Right atrium auricular region (tissue), 2 donors: Measurements from ENCODE around the gene CALM1. TPM values are rescaled to one million over a fixed set of nuclear protein-coding genes. Genes with fewer than 3 reads are reported as not detected.

ENCODE experiments used
- DNase-seq: peaks from one replicate; pipeline ENCODE4 v3.0.0-alpha.2; 2019; ENCODE audit warnings: low spot score
- H3K27ac ChIP-seq, 2 donors: fragments of 200-600 bp; sonication (generic); 1 replicate in 1 of 2; 2 replicates in 1 of 2; pipeline ENCODE4 v1.5.1; 2016 to 2019
- H3K27me3 ChIP-seq, 2 donors: fragments of 200-600 bp; sonication (generic); one replicate each; pipeline versions ENCODE4 v1.5.1 to v1.6.0; 2017 to 2019
- H3K36me3 ChIP-seq: fragments of 200-600 bp; sonication (generic); one replicate; pipeline ENCODE4 v1.5.1; 2016
- H3K4me1 ChIP-seq, 2 donors: fragments of 200-600 bp; sonication (generic); one replicate each; pipeline versions ENCODE4 v1.5.1 to v1.6.0; 2017 to 2019
- H3K4me3 ChIP-seq, 2 donors: fragments of 200-600 bp; sonication (generic); 1 replicate in 1 of 2; 2 replicates in 1 of 2; pipeline ENCODE4 v1.5.1; 2017 to 2019; ENCODE audit warnings: mild to moderate bottlenecking in 1 of 2, moderate library complexity in 1 of 2
- H3K9me3 ChIP-seq, 2 donors: fragments of 200-600 bp; sonication (generic); one replicate each; pipeline ENCODE4 v1.5.1; 2019
- CTCF ChIP-seq, 2 donors: fragments of 200-600 bp; sonication (generic); IDR thresholded peaks; one replicate each; pipeline ENCODE4 v1.5.1; 2019; ENCODE audit warnings: antibody characterized with exemption in 2 of 2
- total RNA-seq, 2 donors: library from RNA; depleted of rRNA; stranded (reverse); fragments of >200 nt; gene quantifications; one replicate each; pipeline ENCODE4 v1.1.0, GENCODE V29; 2016

CALM1 gene
- total RNA-seq, 2 donors from 2014 or later: 409 to 443 TPM

GRCh38 chr14:90402016-90402415, 5.2 kb downstream of the CALM1 start:
- no peak for DNase-seq
- peak overlapping the region in 1 of 2 donors; percentile 43 for H3K27ac ChIP-seq
- peaks cover 66% of the 10 kb centered on the region for H3K36me3 ChIP-seq
- H3K4me1 ChIP-seq: peaks cover 0 to 61% of the 10 kb centered on the region in 2 donors
- H3K9me3 ChIP-seq: no peaks in the 10 kb centered on the region
- no peaks in the 10 kb centered on the region for H3K27me3 ChIP-seq
- TF ChIP-seq CTCF (IDR thresholded peaks at IDR 0.05): no peak
- no peak overlapping the region for H3K4me3 ChIP-seq

- H3K27me3 ChIP-seq: no peaks in the 10 kb centered on the region
- H3K9me3 ChIP-seq: no peaks in the 10 kb centered on the region
- TF ChIP-seq CTCF (IDR thresholded peaks at IDR 0.05): no peak
- peaks cover 0 to 64% of the 10 kb centered on the region in 2 donors for H3K4me1 ChIP-seq
- H3K4me3 ChIP-seq: no peak overlapping the region
- H3K27ac ChIP-seq: peak overlapping the region; percentile 20 to 43
- DNase-seq: no peak
- H3K36me3 ChIP-seq: peaks cover 66% of the 10 kb centered on the region
These were observed 6.2 kb downstream of the CALM1 start for GRCh38 chr14:90403065-90403464.

- no peak overlapping the region for H3K4me3 ChIP-seq
- H3K36me3 ChIP-seq: peaks cover 63% of the 10 kb centered on the region
- peaks cover 0 to 67% of the 10 kb centered on the region in 2 donors for H3K4me1 ChIP-seq
- no peak for DNase-seq
- H3K27me3 ChIP-seq: no peaks in the 10 kb centered on the region
- no peaks in the 10 kb centered on the region for H3K9me3 ChIP-seq
- TF ChIP-seq CTCF (IDR thresholded peaks at IDR 0.05): no peak
- no peak overlapping the region for H3K27ac ChIP-seq
These were observed 8.3 kb downstream of the CALM1 start for GRCh38 chr14:90405101-90405500.

- TF ChIP-seq CTCF (IDR thresholded peaks at IDR 0.05): no peak
- no peaks in the 10 kb centered on the region for H3K27me3 ChIP-seq
- no peak for DNase-seq
- peaks cover 0 to 63% of the 10 kb centered on the region in 2 donors for H3K4me1 ChIP-seq
- no peak overlapping the region for H3K4me3 ChIP-seq
- peaks cover 56% of the 10 kb centered on the region for H3K36me3 ChIP-seq
- peak overlapping the region in 1 of 2 donors; percentile 84 for H3K27ac ChIP-seq
- H3K9me3 ChIP-seq: no peaks in the 10 kb centered on the region
These were observed 8.9 kb downstream of the CALM1 start for GRCh38 chr14:90405755-90406154.

- H3K36me3 ChIP-seq: peaks cover 50% of the 10 kb centered on the region
- DNase-seq: no peak
- H3K27ac ChIP-seq: peak overlapping the region in 1 of 2 donors; percentile 84
- no peak for TF ChIP-seq CTCF (IDR thresholded peaks at IDR 0.05)
- H3K27me3 ChIP-seq: no peaks in the 10 kb centered on the region
- H3K9me3 ChIP-seq: no peaks in the 10 kb centered on the region
- H3K4me1 ChIP-seq: peaks cover 0 to 56% of the 10 kb centered on the region in 2 donors
- no peak overlapping the region for H3K4me3 ChIP-seq
These were observed 9.6 kb downstream of the CALM1 start for GRCh38 chr14:90406384-90406798.

GRCh38 chr14:90407230-90407629, 10.4 kb downstream of the CALM1 start:
- no peak for DNase-seq
- H3K27ac ChIP-seq: peak overlapping the region in 1 of 2 donors; percentile 84
- TF ChIP-seq CTCF (IDR thresholded peaks at IDR 0.05): no peak
- H3K27me3 ChIP-seq: no peaks in the 10 kb centered on the region
- peaks cover 42% of the 10 kb centered on the region for H3K36me3 ChIP-seq
- H3K9me3 ChIP-seq: no peaks in the 10 kb centered on the region
- H3K4me1 ChIP-seq: peaks cover 0 to 48% of the 10 kb centered on the region in 2 donors
- H3K4me3 ChIP-seq: no peak overlapping the region
